HG02943 (cell line): ENCODE results near the gene OR5T2.
"Not testable (repeated sequence)": the region's sequence is repeated elsewhere in the genome, so short reads cannot be mapped to it uniquely, and the experiment has no call there.

Source experiments
- ATAC-seq: cut with Tn5 transposase; IDR thresholded peaks from one replicate; pipeline ENCODE4 v1.9.1; 2021; ENCODE audit warnings: mild to moderate bottlenecking, low read depth, moderate library complexity; ENCODE audit not compliant: unreplicated experiment

The OR5T2 gene

DNA sequence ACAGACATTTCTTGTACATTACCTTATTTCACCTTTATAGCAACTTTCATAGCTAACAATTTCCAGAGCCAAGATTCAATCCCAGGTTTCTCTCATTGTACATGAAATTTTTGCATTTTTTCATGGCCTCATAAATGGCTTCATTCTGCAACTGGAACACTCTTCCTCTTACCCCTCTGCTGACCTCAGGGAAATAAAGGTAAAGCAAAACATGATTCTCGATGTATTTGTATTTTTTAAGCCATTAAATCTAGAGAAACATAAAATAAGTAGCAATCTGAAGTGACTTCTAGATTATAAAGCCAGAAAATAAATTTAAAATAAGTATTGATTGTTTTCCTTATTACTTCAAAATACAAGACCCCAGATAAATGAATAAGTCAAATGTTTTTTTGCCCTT lies at the start of gene OR5T2:
TSS of gene OR5T2 (minus strand) at position 101 of the 400 bp plus-strand sequence. CDS start 1,193 bp downstream, outside the sequence.
- ATAC-seq = no peak

DNA sequence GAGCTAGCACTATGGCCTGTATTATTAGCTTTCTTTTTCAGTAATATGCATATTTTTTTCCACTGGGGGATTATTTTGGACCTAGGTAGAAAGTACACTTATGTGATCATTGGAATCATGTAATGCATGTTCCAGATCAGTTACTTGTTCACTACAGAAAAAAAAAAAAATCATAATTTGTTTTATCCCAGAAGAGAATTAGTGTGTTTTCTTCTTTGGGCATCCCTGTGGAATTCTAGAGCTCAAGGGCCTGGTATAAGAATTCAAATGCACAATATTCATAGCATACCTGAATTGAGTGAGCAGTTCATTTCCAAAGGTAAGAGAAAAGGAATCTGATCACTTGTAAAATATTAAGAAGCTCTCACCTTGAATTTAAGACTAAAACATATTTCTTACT lies 39.8 kb upstream of the OR5T2 start, which contains the start of gene OR5T1:
TSS of gene OR5T1 (plus strand) at position 301 of the 400 bp plus-strand sequence. CDS start 1,485 bp downstream, outside the sequence.
- ATAC-seq = no peak

DNA sequence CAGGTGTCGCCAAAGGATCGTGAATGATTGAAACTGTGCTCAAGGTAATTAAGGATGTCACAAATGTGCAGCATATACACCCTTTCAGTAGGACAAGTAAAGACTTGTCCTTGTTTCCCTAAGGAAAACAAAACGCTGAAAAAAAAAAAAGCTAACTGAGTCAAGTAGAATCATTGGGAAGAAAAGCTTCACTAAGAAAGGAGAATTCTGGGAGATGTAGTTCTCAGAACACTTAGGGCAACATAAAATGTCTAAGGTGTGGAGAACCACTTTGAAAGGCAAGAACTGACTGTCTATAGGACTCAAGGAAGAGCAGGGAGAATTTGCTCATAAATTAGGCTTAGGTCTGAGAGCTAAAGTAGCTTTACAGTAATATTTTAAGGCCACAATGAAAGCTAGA lies 37.0 kb upstream of the OR5T2 start:
- ATAC-seq = no peak

GRCh38 chr11:56251954-56252353 lies 17.9 kb upstream of the OR5T2 start, which contains the start of gene OR5T3:
OR5T3 (plus strand) TSS chr11:56252254; CDS start chr11:56252254, 0 bp downstream.
- no peak for ATAC-seq

GRCh38 chr11:56219735-56220134 lies 14.3 kb downstream of the OR5T2 start:
- ATAC-seq = not testable (repeated sequence)

- no peak for ATAC-seq
These were observed 19.5 kb downstream of the OR5T2 start for GRCh38 chr11:56214537-56214936.

DNA sequence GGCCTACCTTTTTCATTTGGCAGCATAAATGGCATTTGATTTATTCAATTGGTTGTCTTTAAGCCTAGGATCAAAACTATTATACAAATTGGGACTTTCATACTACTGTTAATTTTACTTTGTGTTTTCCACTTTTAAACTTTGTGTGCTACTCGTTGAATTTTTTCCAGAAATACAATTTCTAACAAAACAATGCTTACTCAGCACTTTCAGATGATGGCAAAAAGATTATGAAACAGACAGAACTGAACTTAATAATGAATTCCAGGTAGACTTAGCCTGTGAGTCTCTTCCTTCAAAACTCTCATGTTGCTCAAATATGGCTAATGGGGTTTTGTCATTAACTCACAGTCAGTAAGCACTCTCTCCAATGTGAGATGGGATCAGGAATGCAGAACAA lies 26.3 kb downstream of the OR5T2 start:
- no peak for ATAC-seq

GRCh38 chr11:56197367-56197766 lies 36.7 kb downstream of the OR5T2 start:
- no peak for ATAC-seq

- no peak for ATAC-seq
These were observed 37.4 kb downstream of the OR5T2 start for GRCh38 chr11:56196705-56197104.

DNA sequence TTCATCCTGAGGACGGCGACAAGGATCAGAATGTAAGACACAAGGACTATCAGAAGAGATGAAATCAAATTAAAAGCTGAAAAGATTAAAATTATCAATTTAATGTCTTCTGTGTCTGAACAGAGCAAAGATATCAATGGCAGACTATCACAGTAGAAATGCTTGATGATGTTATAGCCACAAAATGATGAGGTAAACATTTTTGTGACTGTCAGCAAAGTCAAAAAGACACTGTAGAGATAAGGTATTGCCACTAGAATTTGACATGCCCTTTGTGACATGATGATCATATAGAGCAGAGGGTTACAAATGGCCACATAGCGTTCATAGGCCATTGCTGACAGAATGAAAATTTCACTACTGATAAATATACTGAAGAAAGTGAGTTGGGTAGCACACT lies 45.5 kb downstream of the OR5T2 start:
- ATAC-seq = no peak

- no peak for ATAC-seq
These were observed 50.6 kb downstream of the OR5T2 start for GRCh38 chr11:56183459-56183858.
